Esophagus muscularis mucosa (tissue), 4 donors: ENCODE results near the gene CD28. TPM values are rescaled to one million over a fixed set of nuclear protein-coding genes. Genes with fewer than 3 reads are reported as not detected.

Source experiments
- DNase-seq: peaks from one replicate; pipeline ENCODE4 v3.0.0-alpha.2; 2017; ENCODE audit errors: extremely low spot score
- H3K27ac ChIP-seq, 4 donors: fragments of 200-600 bp; sonication (generic); replicated peaks in 1 of 4; 1 replicate in 3 of 4; 2 replicates in 1 of 4; pipeline ENCODE4 v1.5.1; 2016 to 2019; ENCODE audit warnings: mild to moderate bottlenecking in 1 of 4
- H3K27me3 ChIP-seq, 4 donors: fragments of 200-600 bp; sonication (generic); one replicate each; pipeline versions ENCODE4 v1.5.1 to v1.6.0; 2016 to 2019
- H3K36me3 ChIP-seq, 4 donors: fragments of 200-600 bp; sonication (generic); one replicate each; pipeline ENCODE4 v1.5.1; 2016 to 2019
- H3K4me1 ChIP-seq, 4 donors: fragments of 200-600 bp; sonication (generic); one replicate each; pipeline ENCODE4 v1.5.1; 2016 to 2019
- H3K4me3 ChIP-seq, 4 donors: fragments of 200-600 bp; sonication (generic); 1 replicate in 2 of 4; 2 replicates in 2 of 4; pipeline ENCODE4 v1.5.1; 2016 to 2019; ENCODE audit warnings: mild to moderate bottlenecking in 4 of 4, moderate library complexity in 1 of 4
- H3K9me3 ChIP-seq, 4 donors: fragments of 200-600 bp; sonication (generic); 1 replicate in 3 of 4; 2 replicates in 1 of 4; pipeline ENCODE4 v1.5.1; 2016 to 2019
- EP300 ChIP-seq: sonication (generic); formaldehyde crosslinking; IDR thresholded peaks from one replicate; pipeline ENCODE4 v1.6.1; 2017; ENCODE audit warnings: antibody characterized with exemption
- POLR2A ChIP-seq: fragments of 450-650 bp; IDR thresholded peaks from one replicate; pipeline ENCODE4 v1.6.1; 2017; ENCODE audit warnings: antibody characterized with exemption, moderate library complexity, mild to moderate bottlenecking, low read depth
- POLR2AphosphoS5 ChIP-seq, 2 donors: sonication (generic); formaldehyde crosslinking; IDR thresholded peaks; one replicate each; pipeline ENCODE4 v1.6.1; 2017; ENCODE audit warnings: antibody characterized with exemption in 2 of 2
- WGBS: methylation state at CpG from one replicate; pipeline ENCODE4 v1.1.5; 2018; 5-methylcytosine and 5-hydroxymethylcytosine counted together
- intact Hi-C: fragments of 100-400 bp; cut with DNase I; formaldehyde crosslinking; loops from one replicate; pipeline ENCODE4 v1.15.1; 2023
- total RNA-seq, 4 donors: library from RNA; depleted of rRNA; stranded (reverse); fragments of >200 nt; gene quantifications; one replicate each; pipeline versions ENCODE4 v1.1.0 to v1.2.1, GENCODE V29; 2016
- TF ChIP-seq, protein P1 (sequence below), 3 experiments: fragments of 200-600 bp in 2 of 3; fragments of 450-650 bp in 1 of 3; sonication (generic) in 2 of 3; IDR thresholded peaks; one replicate each; pipeline ENCODE4 v1.5.1; 2017 to 2019; ENCODE audit warnings: antibody characterized with exemption in 3 of 3, mild to moderate bottlenecking in 2 of 3, moderate library complexity in 1 of 3

CD28 gene
- total RNA-seq, 4 donors from 2014 or later = under 0.01 to 2.2 (median 0.28) TPM

DNA sequence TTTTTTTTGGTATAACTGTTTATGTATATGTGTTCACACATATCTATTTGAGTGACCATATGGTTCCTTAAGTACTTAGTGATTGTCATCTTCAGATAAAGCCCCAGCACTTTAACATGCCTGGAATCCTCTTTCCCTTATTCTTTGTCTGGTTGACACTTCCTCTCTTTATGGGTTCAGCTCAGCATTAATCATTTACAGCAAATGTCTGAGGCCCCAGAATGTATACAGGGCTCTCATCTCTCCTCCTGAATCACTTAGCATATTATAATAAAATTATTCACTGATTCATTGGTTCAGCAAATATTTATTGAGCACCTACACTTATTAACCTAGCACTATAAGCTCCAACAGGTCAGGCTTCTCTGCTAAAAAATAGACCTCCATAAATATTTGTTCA lies 43.5 kb upstream of the CD28 start:
- DNase-seq = no peak
- no peak overlapping the region for H3K4me3 ChIP-seq
- TF ChIP-seq POLR2AphosphoS5 (IDR thresholded peaks at IDR 0.05) (no peak), EP300 (no peak)
- TF ChIP-seq, protein P1, sequence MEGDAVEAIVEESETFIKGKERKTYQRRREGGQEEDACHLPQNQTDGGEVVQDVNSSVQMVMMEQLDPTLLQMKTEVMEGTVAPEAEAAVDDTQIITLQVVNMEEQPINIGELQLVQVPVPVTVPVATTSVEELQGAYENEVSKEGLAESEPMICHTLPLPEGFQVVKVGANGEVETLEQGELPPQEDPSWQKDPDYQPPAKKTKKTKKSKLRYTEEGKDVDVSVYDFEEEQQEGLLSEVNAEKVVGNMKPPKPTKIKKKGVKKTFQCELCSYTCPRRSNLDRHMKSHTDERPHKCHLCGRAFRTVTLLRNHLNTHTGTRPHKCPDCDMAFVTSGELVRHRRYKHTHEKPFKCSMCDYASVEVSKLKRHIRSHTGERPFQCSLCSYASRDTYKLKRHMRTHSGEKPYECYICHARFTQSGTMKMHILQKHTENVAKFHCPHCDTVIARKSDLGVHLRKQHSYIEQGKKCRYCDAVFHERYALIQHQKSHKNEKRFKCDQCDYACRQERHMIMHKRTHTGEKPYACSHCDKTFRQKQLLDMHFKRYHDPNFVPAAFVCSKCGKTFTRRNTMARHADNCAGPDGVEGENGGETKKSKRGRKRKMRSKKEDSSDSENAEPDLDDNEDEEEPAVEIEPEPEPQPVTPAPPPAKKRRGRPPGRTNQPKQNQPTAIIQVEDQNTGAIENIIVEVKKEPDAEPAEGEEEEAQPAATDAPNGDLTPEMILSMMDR (IDR thresholded peaks at IDR 0.05) = no peak
- no peak overlapping the region for H3K27ac ChIP-seq
- no peaks in the 10 kb centered on the region for H3K4me1 ChIP-seq
- intact Hi-C loops = no loop called here
- no peaks in the 10 kb centered on the region for H3K36me3 ChIP-seq
- H3K27me3 ChIP-seq = no peaks in the 10 kb centered on the region
- H3K9me3 ChIP-seq = no peaks in the 10 kb centered on the region

DNA sequence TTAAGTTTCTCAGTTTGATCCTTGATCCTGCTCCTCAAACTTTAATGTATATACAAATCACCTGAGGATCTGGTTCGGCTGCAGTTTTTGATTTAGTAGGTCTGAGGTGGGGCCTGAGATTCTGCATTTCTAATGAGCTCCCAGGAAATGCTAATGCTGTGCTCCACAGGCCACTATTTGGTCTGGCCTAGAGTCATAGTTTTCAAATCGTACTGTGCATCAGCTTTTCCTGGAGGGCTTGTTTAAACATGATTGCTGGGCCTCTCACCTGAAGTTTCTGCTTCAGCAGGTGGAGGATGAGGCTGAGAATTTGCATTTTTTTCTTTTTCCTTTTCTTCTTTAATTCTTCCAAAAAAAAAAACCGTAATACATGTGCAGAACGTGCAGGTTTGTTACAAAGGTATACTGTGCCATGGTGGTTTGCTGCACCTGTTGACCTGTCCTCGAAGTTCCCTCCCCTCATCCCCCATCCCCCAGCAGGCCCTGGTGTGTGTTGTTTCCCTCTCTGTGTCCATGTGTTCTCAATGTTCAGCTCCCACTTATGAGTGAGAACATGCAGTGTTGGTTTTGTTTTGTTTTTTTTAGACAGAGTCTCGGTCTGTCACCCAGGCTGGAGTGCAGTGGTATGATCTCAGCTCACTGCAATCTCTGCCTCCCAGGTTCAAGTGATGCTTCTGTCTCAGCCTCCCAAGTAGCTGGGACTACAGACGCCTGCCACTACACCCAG lies 42.2 kb upstream of the CD28 start:
- intact Hi-C loops = no loop called here
- H3K27ac ChIP-seq = no peak overlapping the region
- H3K36me3 ChIP-seq = no peaks in the 10 kb centered on the region
- 90% methylated on average over 7 of the region's 7 CpGs for WGBS
- H3K4me1 ChIP-seq = no peaks in the 10 kb centered on the region
- no peaks in the 10 kb centered on the region for H3K9me3 ChIP-seq
- TF ChIP-seq EP300 (no peak), POLR2AphosphoS5 (IDR thresholded peaks at IDR 0.05) (no peak), POLR2A (no peak)
- TF ChIP-seq, protein P1 (IDR thresholded peaks at IDR 0.05) = no peak
- no peaks in the 10 kb centered on the region for H3K27me3 ChIP-seq
- no peak overlapping the region for H3K4me3 ChIP-seq
- no peak for DNase-seq

DNA sequence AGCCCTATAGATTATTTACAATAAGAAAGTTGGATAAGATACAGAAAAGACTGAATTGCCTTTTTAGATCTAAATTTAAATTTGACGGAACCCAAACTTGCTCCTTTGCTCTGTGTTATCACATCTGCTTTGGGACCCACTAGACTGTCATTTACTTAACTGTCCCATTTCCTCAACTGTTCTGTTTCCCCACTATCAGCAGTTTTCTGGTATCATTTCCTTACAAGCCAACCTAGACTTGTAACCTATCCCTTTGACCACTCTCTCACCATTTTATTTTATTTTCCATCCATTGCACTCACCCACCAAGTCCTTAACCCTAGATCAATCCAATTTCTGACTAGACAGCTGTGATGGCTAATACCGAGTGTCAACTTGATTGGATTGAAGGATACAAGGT lies 38.6 kb upstream of the CD28 start:
- Histone ChIP-seq H3K4me1 (no peaks in the 10 kb centered on the region), H3K4me3 (no peak overlapping the region), H3K9me3 (no peaks in the 10 kb centered on the region), H3K36me3 (no peaks in the 10 kb centered on the region), H3K27ac (no peak overlapping the region), H3K27me3 (no peaks in the 10 kb centered on the region)
- 97% methylated on average over 2 of the region's 2 CpGs for WGBS
- TF ChIP-seq, protein P1 (IDR thresholded peaks at IDR 0.05) = no peak
- TF ChIP-seq POLR2A = no peak
- no peak for TF ChIP-seq EP300
- no peak for TF ChIP-seq POLR2AphosphoS5 (IDR thresholded peaks at IDR 0.05)
- no peak for DNase-seq
- intact Hi-C loops = no loop called here

DNA sequence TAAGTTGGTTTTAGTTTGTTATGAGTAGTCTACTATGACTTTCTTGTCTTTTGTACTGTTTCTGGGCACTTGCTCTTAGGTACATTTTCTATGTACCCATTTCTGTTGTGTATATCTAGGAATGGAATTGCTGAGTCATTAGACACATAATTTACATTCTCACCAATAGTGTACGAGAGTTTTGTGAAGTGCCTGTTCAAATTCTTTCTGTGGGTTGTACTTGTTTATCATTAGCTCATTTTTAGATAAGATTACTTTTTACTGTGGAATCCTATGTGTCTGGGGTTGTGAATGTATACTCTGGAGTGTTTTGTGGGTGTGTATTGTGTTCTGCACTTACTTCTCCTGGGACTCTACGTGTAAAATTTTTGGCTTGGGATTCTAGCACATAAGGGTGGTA lies 36.6 kb upstream of the CD28 start:
- Histone ChIP-seq H3K27me3 (no peaks in the 10 kb centered on the region), H3K4me1 (peaks cover 0 to 8% (median 5%) of the 10 kb centered on the region in 4 donors), H3K27ac (no peak overlapping the region), H3K9me3 (no peaks in the 10 kb centered on the region), H3K4me3 (no peak overlapping the region), H3K36me3 (no peaks in the 10 kb centered on the region)
- TF ChIP-seq, protein P1 (IDR thresholded peaks at IDR 0.05) = no peak
- intact Hi-C loops = no loop called here
- no peak for DNase-seq
- 68% methylated on average over 2 of the region's 2 CpGs for WGBS

DNA sequence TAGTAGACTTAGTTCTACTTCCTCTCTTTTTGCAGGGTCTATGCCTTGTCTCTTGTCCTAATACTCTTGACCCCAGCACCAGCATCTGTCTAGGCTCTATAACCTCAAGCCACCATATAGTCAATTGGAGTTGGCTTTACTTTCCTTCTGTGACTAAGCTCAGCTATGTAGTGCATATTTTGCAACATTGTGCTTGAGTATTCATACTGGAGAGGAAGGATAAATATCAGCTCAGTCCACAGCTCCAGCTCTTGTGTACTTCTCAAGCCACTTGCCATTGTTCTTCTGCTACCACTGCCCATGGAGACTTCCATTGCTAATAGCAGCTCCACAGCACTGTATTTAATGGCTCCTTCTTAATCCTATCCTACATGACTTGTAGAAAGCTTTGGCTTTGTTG lies 35.5 kb upstream of the CD28 start:
- H3K4me3 ChIP-seq = no peak overlapping the region
- no peaks in the 10 kb centered on the region for H3K36me3 ChIP-seq
- H3K9me3 ChIP-seq = no peaks in the 10 kb centered on the region
- intact Hi-C loops = no loop called here
- no peak overlapping the region for H3K27ac ChIP-seq
- no peak for DNase-seq
- TF ChIP-seq POLR2A (no peak), POLR2AphosphoS5 (IDR thresholded peaks at IDR 0.05) (no peak), EP300 (no peak)
- TF ChIP-seq, protein P1 (IDR thresholded peaks at IDR 0.05) = no peak
- peaks cover 0 to 18% (median 15%) of the 10 kb centered on the region in 4 donors for H3K4me1 ChIP-seq
- no peaks in the 10 kb centered on the region for H3K27me3 ChIP-seq
